Adipocyte (in vitro differentiated cells): ENCODE measurements around the gene CYP27A1.

Experiments used
- DNase-seq: peaks from one replicate; pipeline ENCODE4 v3.0.0-alpha.2; 2015; ENCODE audit warnings: low read depth
- H3K27me3 ChIP-seq: replicated peaks from 2 replicates; pipeline ENCODE4 v1.7.0; 2013; ENCODE audit warnings: mild to moderate bottlenecking, low read length, moderate library complexity; ENCODE audit not compliant: control insufficient read depth, insufficient read depth
- H3K36me3 ChIP-seq: 2 replicates; pipeline ENCODE4 v1.7.0; 2013; ENCODE audit warnings: low read length, mild to moderate bottlenecking, moderate library complexity; ENCODE audit not compliant: control insufficient read depth, insufficient read depth, severe bottlenecking
- H3K4me1 ChIP-seq: 2 replicates; pipeline ENCODE4 v1.7.0; 2013; ENCODE audit warnings: mild to moderate bottlenecking, low read length, moderate library complexity; ENCODE audit not compliant: control insufficient read depth, insufficient read depth
- H3K4me3 ChIP-seq: 2 replicates; pipeline ENCODE4 v1.7.0; 2013; ENCODE audit warnings: mild to moderate bottlenecking, low read length, moderate library complexity
- H3K9ac ChIP-seq: 2 replicates; pipeline ENCODE4 v1.7.0; 2013; ENCODE audit warnings: mild to moderate bottlenecking, low read length, moderate library complexity
- H3K9me3 ChIP-seq: 2 replicates; pipeline ENCODE4 v1.7.0; 2013; ENCODE audit warnings: mild to moderate bottlenecking, low read length, moderate library complexity; ENCODE audit not compliant: control insufficient read depth

The CYP27A1 gene

DNA sequence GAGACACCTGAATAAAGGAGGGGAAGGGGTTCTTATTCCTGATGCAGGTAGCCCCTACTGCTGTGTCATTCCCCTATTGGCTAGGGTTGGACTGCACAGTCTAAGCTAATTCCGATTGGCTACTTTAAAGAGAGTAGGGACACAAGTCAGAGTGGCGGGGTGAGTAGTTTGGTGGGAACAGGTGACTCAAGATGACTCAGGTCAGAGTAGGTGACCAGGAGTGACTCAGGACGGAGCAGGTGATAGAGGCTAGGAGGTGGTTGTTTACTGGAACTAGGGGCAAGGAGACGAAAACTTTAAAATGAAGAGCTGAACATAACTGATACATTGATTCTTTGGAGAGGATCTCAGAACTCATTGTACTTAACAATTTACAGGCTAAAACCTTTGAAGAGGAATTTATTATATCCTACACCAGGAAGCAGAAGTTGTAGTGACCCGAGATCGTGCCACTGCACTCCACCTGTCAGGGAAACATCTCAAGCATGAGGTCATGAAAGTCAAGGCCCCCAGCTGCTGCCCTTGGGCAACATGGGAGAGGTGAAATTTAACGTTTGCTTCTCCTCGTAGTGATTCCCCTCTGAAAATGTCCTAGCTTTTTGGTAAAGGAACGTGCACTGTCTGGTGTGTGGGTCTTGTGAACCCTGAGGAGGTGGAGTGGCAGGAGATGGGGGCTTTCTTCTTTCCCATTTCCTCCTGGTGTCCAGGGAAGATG lies 4.5 kb upstream of the CYP27A1 start:
- H3K9me3 ChIP-seq, result peaks cover 14% of the 10 kb centered on the region
- no peak overlapping the region for H3K4me3 ChIP-seq
- H3K36me3 ChIP-seq, result no peaks in the 10 kb centered on the region
- H3K4me1 ChIP-seq, result peaks cover 13% of the 10 kb centered on the region
- H3K27me3 ChIP-seq, result no peaks in the 10 kb centered on the region
- no peak for DNase-seq
- H3K9ac ChIP-seq, result no peak overlapping the region

GRCh38 chr2:218780046-218780445 lies 1.9 kb upstream of the CYP27A1 start:
- Histone ChIP-seq H3K9me3 (peaks cover 14% of the 10 kb centered on the region), H3K4me1 (peaks cover 18% of the 10 kb centered on the region), H3K9ac (no peak overlapping the region), H3K36me3 (no peaks in the 10 kb centered on the region), H3K4me3 (no peak overlapping the region), H3K27me3 (no peaks in the 10 kb centered on the region)
- no peak for DNase-seq

DNA sequence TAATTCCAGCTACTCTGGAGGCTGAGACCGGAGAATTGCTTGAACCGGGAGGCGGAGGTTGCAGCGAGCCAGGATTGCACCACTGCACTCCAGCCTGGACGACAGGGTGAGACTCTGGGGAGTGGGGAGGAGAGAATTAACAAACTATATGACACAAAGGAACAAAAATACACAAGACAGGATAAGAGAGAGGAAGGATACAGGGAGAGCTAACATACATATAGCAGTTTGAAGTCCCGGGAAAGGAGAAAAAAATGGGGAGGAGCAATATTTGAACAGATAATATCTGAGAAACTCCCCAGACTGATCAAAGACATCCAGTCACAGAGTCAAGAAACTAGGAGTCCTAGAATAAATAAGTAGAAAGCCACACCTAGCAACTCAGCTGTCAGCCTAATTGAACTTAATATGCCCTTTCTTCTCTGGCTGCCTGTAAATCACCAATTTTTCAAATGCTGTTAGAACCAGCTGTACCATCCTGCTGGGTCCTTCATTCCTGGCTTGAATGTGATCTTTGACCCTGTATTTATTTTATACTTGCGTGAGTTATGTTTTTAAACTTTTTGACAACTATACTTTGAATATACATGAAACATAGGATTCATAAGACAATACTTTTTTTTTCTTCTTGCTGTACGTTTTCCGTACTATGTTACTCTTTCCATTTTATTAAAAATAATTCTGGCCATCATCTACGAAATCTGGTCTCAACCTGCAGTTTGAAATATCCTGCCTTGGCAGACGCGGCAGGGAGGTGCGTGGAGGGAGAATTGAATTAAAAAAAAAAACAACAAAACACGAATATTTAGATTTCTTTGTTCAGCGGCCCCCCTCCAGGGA lies 876 bp upstream of the CYP27A1 start:
- DNase-seq, result peak; percentile 24
- peak overlapping the region; percentile 90 for H3K4me3 ChIP-seq
- H3K9ac ChIP-seq, result peak overlapping the region; percentile 89

GRCh38 chr2:218782528-218782844 lies 539 bp downstream of the CYP27A1 start:
- peaks cover 18% of the 10 kb centered on the region for H3K4me1 ChIP-seq
- DNase-seq, result peak; percentile 27
- no peaks in the 10 kb centered on the region for H3K36me3 ChIP-seq
- peaks cover 4% of the 10 kb centered on the region for H3K9me3 ChIP-seq
- H3K4me3 ChIP-seq, result peak overlapping the region; percentile 90
- no peaks in the 10 kb centered on the region for H3K27me3 ChIP-seq
- peak overlapping the region; percentile 89 for H3K9ac ChIP-seq

More for the DNA sequence above, 876 bp upstream of the CYP27A1 start:
- no peaks in the 10 kb centered on the region for H3K27me3 ChIP-seq
- peaks cover 18% of the 10 kb centered on the region for H3K4me1 ChIP-seq
- peaks cover 14% of the 10 kb centered on the region for H3K9me3 ChIP-seq
- no peaks in the 10 kb centered on the region for H3K36me3 ChIP-seq

DNA sequence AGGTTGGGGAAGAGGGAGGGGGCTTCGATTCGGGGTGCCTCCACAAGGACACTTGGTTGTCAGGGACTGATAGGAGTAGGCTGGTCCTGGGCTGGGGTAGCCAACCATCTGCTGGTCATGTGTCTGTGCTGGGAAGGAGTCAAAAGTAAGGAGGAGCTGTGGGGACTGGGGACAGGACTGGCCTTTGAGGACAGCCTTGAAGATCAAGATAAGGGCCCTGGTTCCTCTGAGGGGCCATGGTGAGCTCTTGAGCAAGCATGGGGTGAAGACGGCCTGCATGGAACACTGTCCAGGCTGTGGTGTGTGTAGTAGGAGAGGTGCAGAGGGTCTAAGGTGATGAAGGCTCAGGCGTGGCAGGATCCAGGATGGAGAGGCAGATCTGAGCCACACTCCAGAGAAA lies 1.7 kb downstream of the CYP27A1 start:
- H3K27me3 ChIP-seq, result no peaks in the 10 kb centered on the region
- no peaks in the 10 kb centered on the region for H3K36me3 ChIP-seq
- H3K9ac ChIP-seq, result no peak overlapping the region
- no peak overlapping the region for H3K4me3 ChIP-seq
- no peaks in the 10 kb centered on the region for H3K9me3 ChIP-seq
- DNase-seq, result no peak
- peaks cover 23% of the 10 kb centered on the region for H3K4me1 ChIP-seq

GRCh38 chr2:218785103-218785502 lies 3.2 kb downstream of the CYP27A1 start:
- Histone ChIP-seq H3K27me3 (no peaks in the 10 kb centered on the region), H3K9me3 (no peaks in the 10 kb centered on the region), H3K9ac (no peak overlapping the region), H3K36me3 (no peaks in the 10 kb centered on the region), H3K4me3 (no peak overlapping the region), H3K4me1 (peaks cover 31% of the 10 kb centered on the region)
- DNase-seq, result no peak

DNA sequence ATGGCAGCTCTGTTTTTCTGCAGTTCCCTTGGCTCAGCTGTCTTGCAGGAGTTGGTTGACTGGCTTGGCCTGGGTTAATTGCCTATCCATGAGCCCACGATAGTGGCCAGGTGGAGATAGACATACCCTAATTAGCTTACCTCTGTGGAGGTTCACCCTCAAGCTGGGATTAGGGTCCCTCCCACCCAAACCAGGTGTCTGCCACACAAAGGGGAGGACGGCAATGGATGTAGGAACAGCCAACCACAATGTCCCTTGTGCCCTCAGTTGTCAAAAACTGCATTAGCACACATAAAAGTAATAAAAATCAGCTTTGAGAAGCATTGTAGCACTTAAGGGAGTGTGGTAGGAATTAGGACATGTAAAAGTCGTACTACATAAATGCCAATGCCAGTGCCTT lies 4.2 kb downstream of the CYP27A1 start:
- Histone ChIP-seq H3K9ac (no peak overlapping the region), H3K27me3 (no peaks in the 10 kb centered on the region), H3K9me3 (no peaks in the 10 kb centered on the region), H3K4me1 (peaks cover 26% of the 10 kb centered on the region), H3K4me3 (no peak overlapping the region), H3K36me3 (no peaks in the 10 kb centered on the region)
- DNase-seq, result no peak

- no peaks in the 10 kb centered on the region for H3K9me3 ChIP-seq
- H3K9ac ChIP-seq, result no peak overlapping the region
- no peaks in the 10 kb centered on the region for H3K27me3 ChIP-seq
- peaks cover 13% of the 10 kb centered on the region for H3K4me1 ChIP-seq
- peak; percentile 62 for DNase-seq
- no peaks in the 10 kb centered on the region for H3K36me3 ChIP-seq
- H3K4me3 ChIP-seq, result no peak overlapping the region
Measured at GRCh38 chr2:218788529-218789255, 6.7 kb downstream of the CYP27A1 start.

GRCh38 chr2:218792433-218792832 lies 10.5 kb downstream of the CYP27A1 start:
- Histone ChIP-seq H3K9me3 (no peaks in the 10 kb centered on the region), H3K4me3 (no peak overlapping the region), H3K27me3 (no peaks in the 10 kb centered on the region), H3K36me3 (no peaks in the 10 kb centered on the region), H3K9ac (no peak overlapping the region), H3K4me1 (peaks cover 13% of the 10 kb centered on the region)
- DNase-seq, result no peak

GRCh38 chr2:218796691-218797090 lies 14.7 kb downstream of the CYP27A1 start:
- no peak for DNase-seq
- Histone ChIP-seq H3K27me3 (peaks cover 3% of the 10 kb centered on the region), H3K9me3 (no peaks in the 10 kb centered on the region), H3K4me3 (no peak overlapping the region), H3K4me1 (no peaks in the 10 kb centered on the region), H3K9ac (no peak overlapping the region), H3K36me3 (no peaks in the 10 kb centered on the region)

- H3K9me3 ChIP-seq, result peaks cover under 1% of the 10 kb centered on the region
- no peak overlapping the region for H3K9ac ChIP-seq
- no peak for DNase-seq
- peaks cover 3% of the 10 kb centered on the region for H3K27me3 ChIP-seq
- H3K36me3 ChIP-seq, result no peaks in the 10 kb centered on the region
- H3K4me1 ChIP-seq, result no peaks in the 10 kb centered on the region
- no peak overlapping the region for H3K4me3 ChIP-seq
Measured at GRCh38 chr2:218798767-218799504, 17.0 kb downstream of the CYP27A1 start.
